H1 (cell line): ENCODE data around the gene SLC52A3. TPM values are rescaled to one million over a fixed set of nuclear protein-coding genes. Genes with fewer than 3 reads are reported as not detected.
A peak's percentile ranks its signal among the peaks of the same experiment; 100 is the strongest.

ENCODE experiments used
- CTCF ChIA-PET: fragments of 300-600 bp; sonication (Branson Sonifier 250); formaldehyde crosslinking; loops from one replicate; lab custom pipeline; 2021; ENCODE audit not compliant: partially characterized antibody; lab: Charles Lee
- POLR2A ChIA-PET: fragments of 300-600 bp; sonication (Branson Sonifier 250); formaldehyde crosslinking; loops from one replicate; lab custom pipeline; 2021; ENCODE audit warnings: inconsistent platforms; ENCODE audit not compliant: partially characterized antibody; lab: Charles Lee
- DNase-seq, 2 experiments: peaks; one replicate each; pipeline versions ENCODE4 v3.0.0 to v3.0.0-alpha.2; 2010 to 2022; ENCODE audit warnings: low spot score in 2 of 2, low read depth in 1 of 2, mixed read lengths in 1 of 2
- FAIRE-seq: peaks from 2 replicates; lab custom pipeline; 2011; peaks lifted over from hg19 to GRCh38; lab: Jason Lieb, UNC
- H2AFZ ChIP-seq: 2 replicates; pipeline ENCODE4 v1.8.1; 2012; ENCODE audit warnings: low read length, inconsistent platforms
- H2AK5ac ChIP-seq: 2 replicates; pipeline ENCODE4 v1.6.1; 2013; ENCODE audit warnings: low read depth, low read length
- H2BK120ac ChIP-seq: replicated peaks from 2 replicates; pipeline ENCODE3; 2013; ENCODE audit warnings: low read depth, low read length, inconsistent platforms
- H2BK12ac ChIP-seq: 2 replicates; pipeline ENCODE4 v1.6.1; 2013; ENCODE audit warnings: low read depth, low read length
- H2BK15ac ChIP-seq: 2 replicates; pipeline ENCODE4 v1.6.1; 2013; ENCODE audit warnings: low read length
- H2BK20ac ChIP-seq: 2 replicates; pipeline ENCODE4 v1.6.1; 2013; ENCODE audit warnings: low read length
- H2BK5ac ChIP-seq: 2 replicates; pipeline ENCODE4 v1.6.1; 2013; ENCODE audit warnings: low read depth, low read length
- H3K14ac ChIP-seq: 2 replicates; pipeline ENCODE4 v1.6.1; 2013; ENCODE audit warnings: inconsistent platforms; ENCODE audit not compliant: insufficient read length
- H3K18ac ChIP-seq: 2 replicates; pipeline ENCODE4 v1.6.1; 2013; ENCODE audit warnings: low read length; ENCODE audit errors: extremely low read depth
- H3K23ac ChIP-seq: 2 replicates; pipeline ENCODE4 v1.6.1; 2013; ENCODE audit warnings: inconsistent platforms; ENCODE audit not compliant: insufficient read length
- H3K23me2 ChIP-seq: 2 replicates; pipeline ENCODE4 v1.6.1; 2013; ENCODE audit warnings: low read depth, low read length
- H3K27ac ChIP-seq: 2 replicates; pipeline ENCODE4 v1.6.1; 2011; ENCODE audit warnings: low read depth, low read length, inconsistent platforms
- H3K27me3 ChIP-seq, 4 experiments: replicated peaks in 1 of 4; 1 replicate in 1 of 4; 2 replicates in 3 of 4; pipeline versions ENCODE4 v1.6.1 to v1.8.1; 2011 to 2013; ENCODE audit warnings: low read length in 3 of 4, mild to moderate bottlenecking in 3 of 4, inconsistent platforms in 2 of 4, mixed read lengths in 2 of 4, moderate library complexity in 1 of 4; ENCODE audit not compliant: control insufficient read depth in 3 of 4, insufficient read depth in 3 of 4; ENCODE audit errors: extremely low read depth in 1 of 4
- H3K36me3 ChIP-seq, 4 experiments: 2 replicates each; pipeline versions ENCODE4 v1.6.1 to v1.8.1; 2011 to 2013; ENCODE audit warnings: mild to moderate bottlenecking in 4 of 4, low read length in 3 of 4, moderate library complexity in 2 of 4, control low read depth in 1 of 4, inconsistent platforms in 1 of 4; ENCODE audit not compliant: insufficient read depth in 4 of 4, control insufficient read depth in 2 of 4
- H3K4ac ChIP-seq: replicated peaks from 2 replicates; pipeline ENCODE3; 2013; ENCODE audit warnings: low read length, low read depth, mixed read lengths, inconsistent platforms; ENCODE audit not compliant: insufficient read length
- H3K4me1 ChIP-seq, 4 experiments: replicated peaks in 1 of 4; 1 replicate in 1 of 4; 2 replicates in 3 of 4; pipeline versions ENCODE4 v1.6.1 to v1.8.1; 2011 to 2013; ENCODE audit warnings: low read length in 3 of 4, inconsistent platforms in 2 of 4, mixed read lengths in 1 of 4; ENCODE audit not compliant: insufficient read depth in 4 of 4, control insufficient read depth in 3 of 4
- H3K4me2 ChIP-seq, 2 experiments: 2 replicates each; pipeline versions ENCODE4 v1.6.1 to v1.8.1; 2011 to 2013; ENCODE audit warnings: low read depth in 2 of 2, low read length in 2 of 2, control low read depth in 1 of 2, inconsistent platforms in 1 of 2, mild to moderate bottlenecking in 1 of 2; ENCODE audit not compliant: insufficient read depth in 1 of 2
- H3K4me3 ChIP-seq, 4 experiments: fragments of 200-600, 300-600 bp in 1 of 4; sonication (generic), shearing (Covaris generic), sonication (Bioruptor Twin) in 1 of 4; 2 replicates each; pipeline versions ENCODE4 v1.5.1 to v1.8.1; 2011 to 2016; ENCODE audit warnings: low read length in 4 of 4, low read depth in 3 of 4, control low read depth in 2 of 4, inconsistent platforms in 2 of 4, mild to moderate bottlenecking in 2 of 4, mixed read lengths in 1 of 4, moderate library complexity in 1 of 4; ENCODE audit not compliant: insufficient read depth in 2 of 4; ENCODE audit errors: extremely low read depth in 1 of 4
- H3K56ac ChIP-seq: replicated peaks from 2 replicates; pipeline ENCODE3; 2013; ENCODE audit warnings: low read depth, mild to moderate bottlenecking, mixed read lengths, low read length, inconsistent platforms; ENCODE audit not compliant: insufficient read length
- H3K79me1 ChIP-seq: 2 replicates; pipeline ENCODE4 v1.6.1; 2013; ENCODE audit warnings: low read depth, low read length, control low read depth
- H3K79me2 ChIP-seq, 2 experiments: 2 replicates each; pipeline versions ENCODE4 v1.6.1 to v1.8.1; 2012 to 2013; ENCODE audit warnings: low read length in 2 of 2, mild to moderate bottlenecking in 2 of 2, inconsistent platforms in 1 of 2; ENCODE audit not compliant: insufficient read depth in 2 of 2, control insufficient read depth in 1 of 2
- H3K9ac ChIP-seq, 4 experiments: replicated peaks in 1 of 4; 1 replicate in 1 of 4; 2 replicates in 3 of 4; pipeline versions ENCODE4 v1.6.1 to v1.8.1; 2011 to 2013; ENCODE audit warnings: low read depth in 3 of 4, low read length in 3 of 4, control low read depth in 2 of 4, mild to moderate bottlenecking in 2 of 4, moderate library complexity in 2 of 4, inconsistent platforms in 1 of 4; ENCODE audit errors: extremely low read depth in 1 of 4
- H3K9me3 ChIP-seq, 2 experiments: 2 replicates each; pipeline versions ENCODE4 v1.6.1 to v1.8.1; 2012 to 2013; ENCODE audit warnings: mild to moderate bottlenecking in 2 of 2, moderate library complexity in 2 of 2, control low read depth in 1 of 2, inconsistent platforms in 1 of 2, low read depth in 1 of 2, low read length in 1 of 2, mixed read lengths in 1 of 2; ENCODE audit not compliant: insufficient read depth in 2 of 2
- H4K20me1 ChIP-seq, 2 experiments: replicated peaks in 1 of 2; 2 replicates each; pipeline versions ENCODE3 to v1.8.1; 2011 to 2013; ENCODE audit warnings: inconsistent platforms in 2 of 2, low read length in 2 of 2, mild to moderate bottlenecking in 1 of 2; ENCODE audit not compliant: insufficient read depth in 2 of 2, control insufficient read depth in 1 of 2
- H4K5ac ChIP-seq: 2 replicates; pipeline ENCODE4 v1.6.1; 2013; ENCODE audit warnings: low read length, low read depth, mixed read lengths, inconsistent platforms; ENCODE audit not compliant: insufficient read length
- H4K8ac ChIP-seq: 2 replicates; pipeline ENCODE4 v1.8.0; 2013; ENCODE audit warnings: mild to moderate bottlenecking, moderate library complexity, low read length, inconsistent platforms; ENCODE audit not compliant: insufficient read depth; ENCODE audit errors: extremely low read depth
- H4K91ac ChIP-seq: replicated peaks from 2 replicates; pipeline ENCODE3; 2013; ENCODE audit warnings: low read length, mixed read lengths, inconsistent platforms; ENCODE audit not compliant: insufficient read length
- CEBPB ChIP-seq: IDR thresholded peaks from 2 replicates; pipeline ENCODE4 v1.6.1; 2012; ENCODE audit warnings: low read depth, low read length
- GABPA ChIP-seq: IDR thresholded peaks from 2 replicates; pipeline ENCODE4 v1.6.1; 2011; ENCODE audit warnings: mild to moderate bottlenecking, low read length, moderate library complexity, borderline replicate concordance; ENCODE audit not compliant: insufficient read depth
- JUN ChIP-seq: IDR thresholded peaks from 2 replicates; pipeline ENCODE4 v1.6.1; 2011; ENCODE audit warnings: low read depth, mild to moderate bottlenecking, improper control_type of control experiment, low read length
- RFX5 ChIP-seq: IDR thresholded peaks from 2 replicates; pipeline ENCODE4 v1.6.1; 2011; ENCODE audit warnings: low read depth, low read length, improper control_type of control experiment, borderline replicate concordance
- SIN3A ChIP-seq, 2 experiments: IDR thresholded peaks in 1 of 2; conservative IDR thresholded peaks in 1 of 2; 2 replicates each; pipeline ENCODE4 v1.6.1; 2011 to 2012; ENCODE audit warnings: low read length in 2 of 2, improper control_type of control experiment in 1 of 2, low read depth in 1 of 2, mild to moderate bottlenecking in 1 of 2
- SIX5 ChIP-seq: IDR thresholded peaks from 2 replicates; pipeline ENCODE4 v1.6.1; 2011; ENCODE audit warnings: mild to moderate bottlenecking, low read depth, low read length
- TEAD4 ChIP-seq: IDR thresholded peaks from 2 replicates; pipeline ENCODE4 v1.6.1; 2012; ENCODE audit warnings: low read depth, low read length, inconsistent platforms, mixed read lengths
- YY1 ChIP-seq: IDR thresholded peaks from 2 replicates; pipeline ENCODE4 v1.6.1; 2011; ENCODE audit warnings: low read depth, mild to moderate bottlenecking, low read length
- WGBS, 2 experiments: shearing (Covaris generic) in 1 of 2; methylation state at CpG; one replicate each; pipeline versions ENCODE4 v1.1.6 to v1.1.7; 2013 to 2015; ENCODE audit warnings: low lambda C conversion rate in 2 of 2, mixed read lengths in 2 of 2, inconsistent platforms in 1 of 2, low coverage in 1 of 2, missing lambda C conversion rate in 1 of 2; ENCODE audit not compliant: insufficient replicate concordance in 2 of 2, insufficient coverage in 1 of 2, insufficient read length in 1 of 2; ENCODE audit errors: extremely low coverage in 1 of 2, missing lambda C conversion rate in 1 of 2; 5-methylcytosine and 5-hydroxymethylcytosine counted together
- polyA plus RNA-seq, 7 experiments: library from polyadenylated mRNA; depleted of rRNA in 3 of 7; stranded (reverse) in 5 of 7; unstranded in 2 of 7; fragments of >200 nt in 5 of 7; fragments of 200-250 nt in 2 of 7; gene quantifications; 1 replicate in 5 of 7; 2 replicates in 1 of 7; 4 replicates in 1 of 7; pipeline versions ENCODE4 v1.2.1 to v1.2.3, GENCODE V29; 2011 to 2013; ENCODE audit warnings: missing spikeins in 2 of 7, mixed read lengths in 2 of 7
- total RNA-seq: library from RNA; stranded (reverse); fragmentation: NEBNext Ultra II Directional; extraction: Animal tissue kit (Norgen Biotek cat#: 25700); gene quantifications from 2 replicates; pipeline ENCODE4 v1.2.1, GENCODE V29; 2021
- TF ChIP-seq, protein P1 (sequence below): IDR thresholded peaks from 2 replicates; pipeline ENCODE4 v1.6.1; 2011; ENCODE audit warnings: low read depth, mild to moderate bottlenecking, low read length; ENCODE audit not compliant: insufficient read depth

The SLC52A3 gene
- total and polyA plus RNA-seq, 2 of the 8 experiments (the other 6 are each of a cell fraction or from before 2014, with no cell fraction given), result 2.3 to 4.2 TPM

DNA sequence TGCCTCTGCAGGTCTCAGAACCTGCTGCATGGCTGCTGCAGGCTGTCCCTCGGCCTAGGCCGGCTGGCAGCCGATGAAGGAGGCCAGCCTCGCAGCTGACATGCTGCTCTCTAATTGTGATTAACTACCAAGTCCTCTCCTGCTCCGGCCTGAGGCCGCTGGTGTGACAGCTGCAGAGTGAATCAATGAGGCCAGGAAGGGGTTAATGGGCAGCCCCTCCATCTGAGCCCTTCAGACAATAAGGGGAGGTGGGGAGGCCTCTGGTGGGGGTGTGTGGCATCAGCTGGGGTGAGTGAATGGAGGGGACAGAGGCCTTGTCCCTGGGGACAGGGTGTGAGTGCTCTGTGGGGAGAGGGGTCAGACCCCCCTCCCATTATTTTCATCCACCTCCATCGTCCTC is 34.4 kb downstream of the SLC52A3 start:
- H2BK12ac ChIP-seq, result 0 out of 2 replicates have a peak overlapping the region, but pooled peaks have one; percentile 17
- FAIRE-seq, result no peak
- H3K4me1 ChIP-seq, result peaks cover 0 to 1% (median under 1%) of the 10 kb centered on the region in 4 experiments; a peak in 3 of 7 replicates
- no peak overlapping the region for H2BK5ac ChIP-seq
- H3K56ac ChIP-seq, result no peak overlapping the region
- no peak overlapping the region for H3K9ac ChIP-seq
- no peak overlapping the region for H4K91ac ChIP-seq
- H2BK120ac ChIP-seq, result no peak overlapping the region
- DNase-seq, result no peak
- no peaks in the 10 kb centered on the region for H3K79me1 ChIP-seq
- H2AK5ac ChIP-seq, result no peak overlapping the region
- H3K23ac ChIP-seq, result no peak overlapping the region
- TF ChIP-seq RFX5, result no peak
- TF ChIP-seq YY1, result no peak
- no peak for TF ChIP-seq CEBPB
- TF ChIP-seq, protein P1, sequence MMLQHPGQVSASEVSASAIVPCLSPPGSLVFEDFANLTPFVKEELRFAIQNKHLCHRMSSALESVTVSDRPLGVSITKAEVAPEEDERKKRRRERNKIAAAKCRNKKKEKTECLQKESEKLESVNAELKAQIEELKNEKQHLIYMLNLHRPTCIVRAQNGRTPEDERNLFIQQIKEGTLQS, result no peak
- no peak for TF ChIP-seq SIX5
- TF ChIP-seq JUN, result no peak
- no peak for TF ChIP-seq GABPA
- no peak for TF ChIP-seq SIN3A (conservative IDR thresholded peaks at IDR 0.05 in 1 of 2, IDR thresholded peaks at IDR 0.05 in 1 of 2; ENCODE audit: low read depth in 1 of 2, low read length in 2 of 2)
- TF ChIP-seq TEAD4, result no peak
- ChIA-PET CTCF (interaction anchor here (0.9 to 3.3 kb wide), 10 partner anchors 14 to 302 kb away, joined by 3 to 9 read pairs (median 3); partner anchors contain the start of genes SLC52A3 and SRXN1), POLR2A (no interaction called here)
- H3K4me2 ChIP-seq, result no peak overlapping the region
- 87% methylated on average over 6 of the region's 7 CpGs; no CpG with 5 or more reads in 1 of the 2 experiments for WGBS, 2 experiments
- no peak overlapping the region for H3K14ac ChIP-seq
- H3K27ac ChIP-seq, result no peak overlapping the region
- no peak overlapping the region for H2BK20ac ChIP-seq
- H3K79me2 ChIP-seq, result no peaks in the 10 kb centered on the region
- H3K4me3 ChIP-seq, result no peak overlapping the region
- H4K5ac ChIP-seq, result no peak overlapping the region
- no peaks in the 10 kb centered on the region for H3K36me3 ChIP-seq
- H3K9me3 ChIP-seq, result no peaks in the 10 kb centered on the region
- H2BK15ac ChIP-seq, result no peak overlapping the region
- no peaks in the 10 kb centered on the region for H3K23me2 ChIP-seq
- H3K27me3 ChIP-seq, result peaks cover 0 to 6% (median 1%) of the 10 kb centered on the region in 4 experiments; a peak in 2 of 7 replicates
- no peak overlapping the region for H2AFZ ChIP-seq
- H4K20me1 ChIP-seq, result peaks cover 0 to 3% of the 10 kb centered on the region in 2 experiments
- H4K8ac ChIP-seq, result no peak overlapping the region
- H3K18ac ChIP-seq, result no peak overlapping the region
- no peak overlapping the region for H3K4ac ChIP-seq
